ENCODE data around the gene GGT5.
"Not testable (repeated sequence)": the region's sequence is repeated elsewhere in the genome, so short reads cannot be mapped to it uniquely, and the experiment has no call there.

The GGT5 gene

DNA sequence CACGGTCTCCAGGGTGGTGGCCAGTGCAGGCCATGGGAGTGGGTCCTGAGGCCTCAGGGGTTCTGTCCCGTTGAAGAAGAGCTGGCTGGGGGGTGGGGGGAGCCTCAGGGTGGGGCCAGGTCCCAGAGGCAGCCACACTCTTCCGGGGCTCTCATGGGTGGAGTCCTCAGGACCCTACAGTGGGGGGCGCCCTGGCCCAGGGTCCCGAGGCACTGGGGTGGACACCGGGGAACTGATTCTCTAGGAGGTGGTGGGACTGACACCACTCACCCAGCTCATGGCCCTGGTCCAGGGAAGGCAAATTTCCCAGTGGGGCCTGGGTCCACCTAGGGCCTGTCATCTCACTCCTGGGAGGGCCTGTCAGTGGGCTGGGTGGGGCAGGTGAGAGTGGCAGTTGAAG lies 12.8 kb downstream of the GGT5 start:
- no peak for DNase-seq (ENCODE audit: low spot score)

DNA sequence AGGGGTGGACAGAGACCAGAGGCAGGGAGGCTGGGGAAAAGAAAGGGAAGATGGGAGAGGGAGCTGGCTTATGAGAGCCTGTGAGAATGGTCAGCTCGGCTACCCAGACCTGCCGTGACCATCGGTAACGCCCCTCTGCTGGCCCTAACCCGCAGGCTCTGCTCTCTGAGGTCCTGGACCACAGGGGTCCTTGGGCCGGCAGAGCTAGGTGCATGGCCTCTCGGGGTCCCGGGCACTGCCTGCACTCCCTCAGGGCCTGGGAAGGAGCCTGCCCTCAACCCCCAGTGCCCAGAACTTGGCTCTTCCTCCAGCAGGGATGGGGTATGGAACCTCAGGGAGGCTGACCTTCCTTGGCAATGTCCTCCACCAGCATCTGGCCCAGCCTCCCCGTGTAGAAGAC lies 13.2 kb downstream of the GGT5 start:
- no peak for DNase-seq (ENCODE audit: low spot score)

DNA sequence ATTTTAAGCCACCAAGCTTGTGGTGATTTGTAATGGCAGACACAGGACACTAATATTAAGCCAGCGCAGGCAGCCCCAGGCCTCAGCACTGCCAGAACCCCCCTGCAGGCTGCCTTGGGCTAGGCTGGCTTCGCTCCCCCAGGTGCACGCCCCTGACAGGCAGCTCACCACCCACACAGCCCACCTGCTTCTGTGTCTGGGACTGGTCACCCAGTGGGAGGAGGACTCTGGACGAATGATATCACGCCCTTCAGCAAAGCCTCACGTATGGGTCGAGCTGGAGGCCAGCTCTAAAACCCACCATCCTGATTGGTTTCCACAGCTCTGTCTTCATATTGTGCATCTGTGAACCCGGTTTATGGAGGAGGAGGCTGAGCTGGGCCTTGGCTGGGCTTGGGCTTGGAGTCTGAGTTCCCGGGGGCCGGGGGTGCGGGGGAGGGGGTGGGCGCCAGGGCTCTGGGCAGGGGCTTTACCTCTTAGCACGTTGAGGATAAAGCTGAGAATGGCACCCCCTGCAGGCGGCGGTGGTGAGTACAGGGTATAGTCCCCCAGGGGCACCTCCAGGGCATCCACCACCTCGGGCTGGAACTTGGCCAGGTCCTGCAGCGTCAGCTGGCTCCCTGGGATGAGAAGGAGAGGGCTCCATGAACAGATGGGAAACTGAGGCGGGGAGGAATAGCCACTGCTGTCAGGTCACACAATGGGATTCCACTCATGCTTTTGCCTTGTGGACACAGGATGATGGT lies 13.8 kb downstream of the GGT5 start:
- peak; percentile 72 for DNase-seq (ENCODE audit: low spot score)

DNA sequence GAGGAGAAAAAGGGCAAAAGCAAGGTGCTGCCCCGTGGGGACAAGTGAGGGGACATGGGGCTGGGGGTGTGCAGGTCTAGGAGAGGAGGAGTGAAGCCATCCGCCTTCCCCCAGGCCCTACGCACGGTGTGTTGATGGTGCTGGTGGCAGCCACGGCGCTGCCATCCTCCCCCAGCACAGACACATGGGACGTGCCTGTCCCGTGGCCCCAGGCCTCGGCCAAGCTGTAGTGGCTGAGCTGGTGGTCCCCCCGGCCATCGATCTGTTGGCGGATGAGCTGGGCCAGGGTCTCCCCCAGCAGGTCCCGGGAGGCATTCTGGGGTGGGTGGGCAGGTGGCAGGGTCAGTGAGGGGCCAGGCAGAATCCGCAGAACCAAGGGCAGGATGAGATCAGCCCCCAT lies 18.9 kb downstream of the GGT5 start:
- no peak for DNase-seq (ENCODE audit: low spot score)

DNA sequence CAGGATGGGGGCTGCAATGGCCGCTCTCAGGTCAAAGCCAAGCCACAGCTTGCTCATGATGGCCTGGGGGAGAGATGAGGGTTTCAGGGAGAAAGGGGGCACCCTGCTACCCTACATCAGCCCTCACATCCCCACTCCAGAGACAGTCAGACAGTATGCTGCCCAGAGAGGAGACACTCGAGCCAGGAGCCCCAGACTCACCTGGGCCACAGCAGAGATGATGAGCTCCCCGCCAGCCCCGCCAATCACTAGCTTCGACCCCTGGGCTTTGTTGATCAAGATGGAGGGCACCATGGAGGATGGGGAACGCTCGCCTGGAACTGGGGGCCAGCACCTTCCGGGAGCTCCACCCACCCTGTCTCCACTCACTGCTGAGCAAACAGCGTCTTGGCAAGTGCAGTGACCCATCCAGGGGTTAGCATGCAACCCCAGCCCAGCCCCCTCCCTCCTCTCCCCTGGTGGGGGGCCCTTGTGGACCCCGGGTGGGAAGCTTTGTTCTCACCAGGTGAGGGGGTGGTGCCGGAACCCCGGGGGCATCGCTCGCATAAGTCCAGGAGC lies 19.8 kb downstream of the GGT5 start:
- DNase-seq (ENCODE audit: low spot score), result no peak

DNA sequence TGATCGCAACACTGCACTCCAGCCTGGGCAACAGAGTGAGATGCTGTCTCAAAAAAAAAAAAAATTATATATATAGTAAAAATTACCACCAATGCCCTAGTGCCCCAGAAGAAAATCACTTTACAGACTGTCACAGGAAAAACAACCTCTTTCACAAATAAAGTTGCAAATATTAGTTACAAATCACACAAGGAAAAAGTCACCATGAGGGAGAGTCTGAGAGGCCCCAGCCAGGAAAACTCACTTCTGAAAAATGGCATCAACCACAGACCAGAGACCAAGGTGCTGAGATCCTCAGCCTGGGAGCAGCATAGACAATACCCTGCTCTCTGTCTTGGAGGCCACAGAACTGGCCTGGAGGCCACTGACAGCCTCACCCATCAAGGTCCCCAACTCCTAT lies 20.4 kb downstream of the GGT5 start:
- DNase-seq (ENCODE audit: low spot score), result no peak

DNA sequence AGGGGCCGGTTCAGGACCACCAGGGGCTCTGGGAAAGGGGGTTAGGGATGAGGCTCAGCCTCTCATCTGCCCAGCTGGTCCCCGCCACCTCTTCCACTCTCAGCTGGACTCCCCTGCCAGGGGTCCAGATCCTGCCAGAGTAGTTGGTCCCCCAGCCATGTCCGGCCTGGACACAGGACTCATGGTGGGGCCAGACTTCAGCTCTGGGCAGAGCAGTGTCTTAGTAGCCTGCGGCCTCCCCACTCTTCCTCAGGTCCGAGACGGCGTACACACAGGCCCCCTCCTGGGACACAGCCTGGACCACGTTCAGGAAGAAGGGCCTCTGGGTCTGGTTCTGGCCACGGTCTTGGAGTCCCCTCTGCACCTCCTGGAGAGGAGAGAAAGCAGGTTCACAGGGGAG lies 25.1 kb downstream of the GGT5 start:
- no peak for DNase-seq (ENCODE audit: low spot score)

DNA sequence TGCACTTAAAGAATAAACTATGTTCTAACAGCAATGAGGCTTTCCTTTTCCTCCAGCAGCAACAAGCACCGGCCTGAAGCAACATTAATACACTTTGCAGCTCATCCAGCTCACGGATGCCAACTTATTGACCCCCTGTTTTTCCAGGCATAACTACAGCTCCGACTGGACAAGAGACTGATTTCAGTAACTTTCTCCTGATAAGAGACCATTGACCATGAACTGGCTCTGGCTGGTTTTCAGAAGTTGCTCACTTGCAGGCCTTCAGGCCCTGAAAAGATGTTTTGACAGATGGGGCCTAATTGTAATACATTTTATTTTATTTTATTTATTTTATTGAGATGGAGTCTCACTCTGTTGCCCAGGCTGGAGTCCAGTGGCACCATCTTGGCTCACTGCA lies 27.5 kb downstream of the GGT5 start:
- no peak for DNase-seq (ENCODE audit: low spot score)

DNA sequence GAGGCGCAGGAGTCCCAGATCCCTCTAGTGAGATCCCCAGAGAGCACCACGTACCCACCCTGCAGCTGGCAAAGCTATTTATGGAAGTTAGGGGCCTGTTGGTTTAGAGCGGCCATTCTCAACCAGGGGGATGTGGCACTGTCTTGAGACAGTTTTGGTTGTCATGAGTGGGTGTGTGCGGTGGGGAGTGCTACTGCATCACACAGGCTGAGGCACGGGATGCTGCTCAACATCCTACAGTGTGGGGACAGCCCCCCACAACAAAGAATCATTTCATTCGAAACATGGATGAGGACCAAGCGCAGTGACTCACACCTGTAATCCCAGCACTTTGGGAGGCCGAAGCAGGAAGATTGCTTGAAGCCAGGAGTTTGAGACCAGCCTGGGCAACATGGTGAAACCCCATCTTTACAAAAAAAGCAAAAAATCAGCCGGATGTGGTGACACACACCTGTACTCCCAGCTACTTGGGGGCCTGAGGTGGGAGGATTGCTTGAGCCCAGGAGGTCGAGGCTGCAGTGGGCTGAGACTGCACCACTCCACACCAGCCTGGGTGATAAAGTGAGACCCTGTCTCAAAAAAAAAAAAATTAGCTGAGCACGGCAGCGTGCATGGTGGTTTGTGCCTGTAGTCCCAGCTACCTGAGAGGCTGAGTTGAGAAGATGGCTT lies 28.2 kb downstream of the GGT5 start:
- DNase-seq (ENCODE audit: low spot score), result no peak

DNA sequence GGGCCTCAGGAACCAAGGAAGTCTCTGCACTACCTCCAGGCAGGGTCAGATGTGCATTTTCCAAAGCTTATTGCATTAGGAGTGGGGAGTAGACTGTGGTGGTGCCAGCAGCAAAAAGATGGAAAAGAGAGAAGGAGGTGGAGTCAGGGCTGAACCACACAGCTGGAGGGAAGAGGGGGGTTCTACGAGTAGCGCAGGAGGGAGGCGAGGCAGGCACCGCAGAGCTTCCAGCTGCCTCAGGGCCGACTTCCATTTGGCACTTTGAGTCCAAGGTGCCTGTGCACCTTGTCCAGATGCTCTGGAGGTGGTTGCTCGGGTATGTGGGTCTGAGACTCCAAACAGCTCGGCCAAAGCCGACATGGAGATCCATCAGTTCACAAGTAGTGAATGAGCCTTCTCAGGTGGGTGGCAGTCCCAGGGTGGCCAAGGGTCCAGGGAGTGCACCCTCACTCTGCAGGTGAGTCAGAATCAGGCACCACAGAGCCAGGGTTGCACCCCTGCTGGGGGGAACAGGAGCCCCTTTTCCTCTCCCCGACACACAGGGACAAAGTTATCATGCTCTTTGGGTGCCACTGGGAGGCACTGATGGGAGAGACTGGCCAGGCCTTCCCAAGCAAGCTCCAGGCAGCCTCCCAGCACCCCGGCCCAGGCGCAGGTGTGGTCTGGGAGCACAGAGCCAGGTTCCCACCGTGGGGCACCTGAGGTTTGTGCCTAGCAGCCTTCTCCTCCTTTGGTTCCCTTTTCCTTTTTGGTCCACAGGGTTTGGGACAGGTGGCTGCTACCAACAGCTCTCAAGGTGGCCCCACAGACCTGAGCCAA lies 30.2 kb downstream of the GGT5 start:
- DNase-seq (ENCODE audit: low spot score), result no peak

DNA sequence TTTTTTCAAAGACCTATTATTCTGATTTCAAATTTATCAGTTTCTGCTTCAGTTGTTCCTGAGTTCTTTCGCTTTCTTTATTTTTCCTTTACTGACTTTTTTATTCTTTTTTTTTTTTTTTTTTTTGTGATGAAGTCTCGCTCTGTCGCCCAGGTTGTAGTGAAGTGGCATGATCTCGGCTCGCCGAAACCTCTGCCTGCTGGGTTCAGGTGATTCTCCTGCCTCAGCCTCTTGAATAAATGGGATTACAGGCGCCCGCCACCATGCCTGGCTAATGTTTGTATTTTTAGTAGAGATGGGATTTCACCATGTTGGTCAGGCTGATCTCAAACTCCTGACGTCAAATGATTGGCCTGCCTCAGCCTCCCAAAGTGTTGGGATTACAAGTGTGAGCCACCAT lies 31.8 kb downstream of the GGT5 start:
- DNase-seq (ENCODE audit: low spot score), result not testable (repeated sequence)

DNA sequence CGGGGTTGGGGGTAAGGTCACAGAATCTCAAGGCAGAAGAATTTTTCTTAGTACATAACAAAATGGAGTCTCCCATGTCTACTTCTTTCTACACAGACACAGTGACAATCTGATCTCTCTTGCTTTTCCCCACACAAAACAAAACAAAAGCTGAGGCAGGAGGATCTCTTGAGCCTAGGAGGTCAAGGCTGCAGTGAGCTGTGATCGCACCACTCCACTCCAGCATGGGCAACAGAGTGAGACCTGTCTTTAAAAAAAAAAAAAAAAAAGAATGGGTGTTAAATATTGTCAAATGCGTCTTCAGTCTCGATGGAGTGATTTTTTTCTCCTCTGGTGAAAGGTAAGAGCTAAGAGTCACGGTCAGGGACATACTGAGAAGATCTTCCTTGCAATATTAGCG lies 33.2 kb downstream of the GGT5 start:
- not testable (repeated sequence) for DNase-seq (ENCODE audit: low spot score)

DNA sequence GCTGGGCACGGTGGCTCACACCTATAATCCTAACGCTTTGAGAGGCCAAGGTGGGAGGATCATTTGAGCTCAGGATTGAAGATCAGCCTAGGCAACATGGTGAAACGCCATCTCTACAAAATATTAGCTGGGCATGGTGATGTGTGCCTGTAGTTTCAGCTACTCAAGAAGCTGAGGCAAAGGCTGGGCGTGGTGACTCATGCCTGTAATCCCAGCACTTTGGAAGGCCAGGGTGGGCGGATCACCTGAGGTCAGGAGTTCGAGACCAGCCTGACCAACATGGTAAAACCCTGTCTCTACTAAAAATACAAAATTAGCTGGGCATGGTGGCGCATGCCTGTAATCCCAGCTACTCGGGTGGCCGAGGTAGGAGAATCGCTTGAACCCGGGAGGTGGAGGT lies 34.5 kb downstream of the GGT5 start:
- not testable (repeated sequence) for DNase-seq (ENCODE audit: low spot score)

DNA sequence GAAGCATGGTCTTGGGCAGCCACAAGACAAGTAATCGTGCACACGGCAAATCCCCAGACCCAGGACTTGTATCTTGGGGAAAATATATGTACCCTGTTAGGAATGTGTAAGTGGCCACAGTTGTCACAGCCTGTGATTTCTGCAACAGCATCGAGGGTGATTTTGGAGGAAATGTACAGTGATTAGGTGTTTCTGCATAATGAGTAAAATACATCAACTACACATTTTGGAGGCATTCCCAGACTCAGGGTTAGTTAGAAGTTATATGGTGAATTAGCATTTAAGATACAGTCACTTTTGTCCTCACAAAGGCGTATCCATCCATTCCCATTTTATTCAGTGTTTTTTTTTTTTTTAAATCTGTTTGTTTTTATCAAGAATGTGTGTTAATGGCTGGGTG lies 35.2 kb downstream of the GGT5 start:
- DNase-seq (ENCODE audit: low spot score), result no peak

DNA sequence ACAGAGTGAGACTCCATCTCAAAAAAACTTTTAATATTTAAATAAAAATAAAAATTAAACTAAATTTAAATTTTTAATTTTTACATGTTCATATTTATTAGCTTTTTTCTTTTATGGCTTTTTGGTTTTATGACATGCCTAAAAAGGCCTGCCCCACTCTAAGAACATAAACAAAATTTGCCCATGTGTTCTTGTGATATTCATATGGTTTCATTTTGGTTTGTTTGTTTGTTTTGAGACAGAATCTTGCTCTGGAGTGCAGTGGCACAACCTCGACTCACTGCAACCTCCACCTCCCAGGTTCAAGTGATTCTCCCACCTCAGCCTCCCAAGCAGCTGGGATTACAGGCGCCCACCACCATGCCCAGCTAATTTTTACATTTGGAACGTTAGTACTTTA lies 35.9 kb downstream of the GGT5 start:
- DNase-seq (ENCODE audit: low spot score), result no peak

DNA sequence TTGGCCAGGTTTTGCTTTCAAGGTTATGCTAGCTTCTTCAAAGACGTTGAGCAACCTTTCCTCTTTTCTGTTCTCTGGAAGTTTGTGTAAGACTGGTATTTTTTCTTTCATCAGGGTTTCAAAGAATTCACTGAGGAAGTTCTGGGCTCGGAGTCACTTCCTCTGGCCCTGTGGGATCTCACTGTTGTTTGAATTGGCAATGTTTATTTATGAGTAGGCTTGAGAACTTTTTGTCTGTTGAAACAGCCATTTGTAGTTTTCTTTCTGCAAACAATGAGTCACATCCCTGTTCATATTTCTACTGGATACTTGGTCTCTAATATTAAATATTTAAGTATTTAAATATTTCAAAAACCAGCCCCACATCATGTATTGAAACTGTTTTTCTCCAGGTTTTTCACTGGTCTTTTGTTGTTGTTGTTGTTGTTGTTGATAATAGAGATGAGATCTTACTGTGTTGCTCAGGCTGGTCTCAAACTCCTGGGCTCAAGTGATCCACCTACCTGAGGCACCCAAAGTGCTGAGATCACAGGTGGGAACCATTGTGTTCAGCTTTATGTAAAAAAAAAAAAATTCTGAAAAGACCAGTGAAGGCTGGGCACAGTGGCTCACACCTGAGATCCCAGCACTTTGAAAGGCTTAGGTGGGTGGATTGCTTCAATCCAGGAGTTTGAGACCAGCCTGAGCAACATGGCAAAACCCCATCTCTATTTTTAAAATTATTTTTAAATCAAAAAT lies 36.7 kb downstream of the GGT5 start:
- DNase-seq (ENCODE audit: low spot score), result no peak

DNA sequence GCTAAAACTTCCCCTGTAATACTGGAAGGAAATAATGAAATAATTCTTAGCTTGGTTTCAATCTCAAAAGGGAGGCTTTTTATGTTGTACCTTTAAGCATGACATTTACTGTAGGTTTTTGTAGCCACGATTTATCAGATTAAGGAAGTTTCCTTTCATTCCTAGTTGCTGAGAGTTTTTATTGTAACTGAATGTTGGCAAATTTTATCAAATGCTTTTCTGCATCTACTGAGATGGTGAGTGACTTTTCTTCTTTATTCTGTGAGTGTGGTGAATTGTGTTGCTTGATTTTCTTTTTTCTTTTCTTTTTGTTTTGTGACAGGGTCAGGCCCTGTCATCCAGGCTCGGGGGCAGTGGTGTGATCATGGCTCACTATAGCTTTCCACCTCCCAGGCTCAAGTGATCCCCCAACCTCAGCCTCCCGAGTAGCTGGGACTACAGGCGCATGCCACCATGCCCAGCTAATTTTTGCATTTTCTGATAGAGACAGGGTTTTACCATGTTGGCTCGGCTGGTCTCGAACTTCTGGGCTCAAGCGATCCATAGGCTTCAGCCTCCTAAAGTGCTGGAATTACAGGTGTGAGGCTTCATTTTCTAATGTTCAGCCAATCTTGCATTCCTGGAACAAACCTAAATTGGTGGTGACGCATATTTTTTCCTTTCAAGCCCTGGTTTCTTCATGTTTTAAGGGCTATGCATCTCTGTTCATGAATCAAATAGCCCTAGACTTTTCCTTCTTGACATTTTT lies 37.4 kb downstream of the GGT5 start:
- no peak for DNase-seq (ENCODE audit: low spot score)

DNA sequence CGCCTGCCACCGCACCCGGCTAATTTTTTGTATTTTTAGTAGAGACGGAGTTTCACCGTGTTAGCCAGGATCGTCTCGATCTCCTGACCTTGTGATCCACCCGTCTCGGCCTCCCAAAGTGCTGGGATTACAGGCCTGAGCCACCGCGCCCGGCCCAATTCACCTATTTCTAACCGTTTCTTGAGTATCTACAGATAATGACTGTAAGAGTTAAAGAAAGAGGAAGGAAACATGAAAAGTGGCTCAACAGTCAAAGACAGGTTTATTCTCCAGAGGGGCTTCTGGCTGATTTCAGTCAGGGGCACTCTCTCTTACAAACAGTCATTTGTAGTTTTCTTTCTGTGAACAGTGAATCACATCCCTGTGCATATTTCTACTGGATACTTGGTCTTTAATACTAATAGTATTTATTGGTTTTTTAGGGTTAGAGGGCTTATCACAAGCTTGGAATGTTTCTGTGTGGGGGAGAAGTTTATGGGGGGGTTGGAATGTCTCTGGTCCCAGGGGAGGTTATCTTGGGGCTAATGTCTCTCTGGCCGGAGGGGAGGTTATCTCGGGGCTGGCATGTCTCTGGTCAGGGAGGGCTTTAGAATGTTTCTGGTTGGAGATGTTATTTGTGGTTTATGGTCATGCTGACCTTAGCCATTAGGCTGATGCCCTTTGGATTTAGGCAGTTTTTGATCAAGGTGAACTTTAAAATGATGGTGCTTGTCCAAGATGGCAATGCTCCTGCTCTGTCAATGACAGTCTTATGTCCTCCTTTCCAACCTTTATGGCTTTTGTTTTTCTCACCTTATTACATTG lies 38.2 kb downstream of the GGT5 start:
- not testable (repeated sequence) for DNase-seq (ENCODE audit: low spot score)

DNA sequence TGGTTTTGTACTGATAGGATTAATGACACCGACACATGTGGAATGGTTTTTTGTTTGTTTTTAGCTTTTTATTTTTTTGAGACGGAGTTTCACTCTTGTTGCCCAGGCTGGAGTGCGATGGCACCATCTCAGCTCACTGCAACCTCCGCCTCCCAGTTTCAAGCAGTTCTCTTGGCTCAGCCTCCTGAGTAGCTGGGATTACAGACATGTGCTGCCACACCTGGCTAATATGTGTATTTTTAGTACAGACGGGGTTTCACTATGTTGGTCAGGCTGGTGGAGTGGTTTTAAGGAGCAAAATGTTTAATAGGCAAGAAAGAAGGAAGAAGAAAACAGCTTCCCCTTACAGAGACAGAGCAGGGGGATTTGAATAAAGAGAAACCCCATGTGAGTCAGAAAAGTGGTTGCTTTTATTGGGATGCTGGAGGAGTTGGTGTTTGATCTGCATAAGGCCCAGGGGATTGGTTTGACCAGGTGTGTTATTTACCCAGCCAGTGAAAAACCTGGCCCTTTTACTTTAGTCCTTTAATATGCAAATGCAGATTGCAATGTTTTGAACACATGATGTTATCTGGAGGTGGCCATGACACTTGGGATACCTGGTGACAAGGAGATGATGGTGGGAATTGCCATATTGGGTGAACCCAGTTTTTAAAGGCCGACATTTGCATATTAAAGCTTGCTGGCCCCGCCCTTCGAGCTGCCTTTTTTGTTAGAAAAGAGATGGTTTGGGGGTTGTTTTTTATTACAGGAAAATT lies 39.3 kb downstream of the GGT5 start:
- no peak for DNase-seq (ENCODE audit: low spot score)

DNA sequence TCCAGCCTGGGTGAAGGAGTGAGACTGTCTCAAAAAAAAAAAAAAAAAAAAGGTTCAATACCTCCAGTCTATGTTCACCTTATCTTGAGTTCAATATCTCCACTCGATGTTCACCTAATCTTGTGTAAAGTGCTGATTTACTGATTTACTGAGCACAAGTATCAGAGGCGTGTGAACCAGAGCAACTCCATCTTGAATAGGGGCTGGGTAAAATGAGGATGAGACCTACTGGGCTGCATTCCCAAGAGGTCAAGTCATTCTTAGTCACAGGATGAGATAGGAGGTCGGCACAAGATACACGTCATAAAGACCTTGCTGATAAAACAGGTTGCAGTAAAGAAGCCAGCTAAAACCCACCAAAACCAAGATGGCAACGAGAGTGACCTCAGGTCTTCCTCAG lies 41.0 kb downstream of the GGT5 start:
- DNase-seq (ENCODE audit: low spot score), result not testable (repeated sequence)
